ENCODE results near the gene AKIP1. TPM values are rescaled to one million over a fixed set of nuclear protein-coding genes. Genes with fewer than 3 reads are reported as not detected.

AKIP1 gene
- total and polyA plus RNA-seq, 2 donors (not counting 3 experiments of a cell fraction or from before 2014, with no cell fraction given), result 21.9 to 32.4 TPM

GRCh38 chr11:8941341-8942103 is 30.5 kb downstream of the AKIP1 start:
- DNase-seq (ENCODE audit: low read depth, low spot score), result peak; percentile 22
- TF ChIP-seq GATA2 (IDR thresholded peaks at IDR 0.05; ENCODE audit: insufficient read depth, insufficient read length, low read depth, low read length) (no peak), JUN (IDR thresholded peaks at IDR 0.05; ENCODE audit: borderline replicate concordance, insufficient read depth, insufficient read length, low read depth) (no peak), MYC (IDR thresholded peaks at IDR 0.05; ENCODE audit: low read depth, low read length) (no peak), FOS (IDR thresholded peaks at IDR 0.05; ENCODE audit: borderline replicate concordance, insufficient read depth, low read length) (no peak), EZH2 (IDR thresholded peaks at IDR 0.05; ENCODE audit: borderline replicate concordance, low read depth, low read length, severe bottlenecking) (no peak), MAX (IDR thresholded peaks at IDR 0.05; ENCODE audit: insufficient read depth, insufficient read length) (no peak), POLR2AphosphoS5 (IDR thresholded peaks at IDR 0.05; ENCODE audit: insufficient read depth, low read depth, low read length) (no peak), POLR2A (IDR thresholded peaks at IDR 0.05; ENCODE audit: low read depth, low read length) (no peak)
- TF ChIP-seq, protein P1, sequence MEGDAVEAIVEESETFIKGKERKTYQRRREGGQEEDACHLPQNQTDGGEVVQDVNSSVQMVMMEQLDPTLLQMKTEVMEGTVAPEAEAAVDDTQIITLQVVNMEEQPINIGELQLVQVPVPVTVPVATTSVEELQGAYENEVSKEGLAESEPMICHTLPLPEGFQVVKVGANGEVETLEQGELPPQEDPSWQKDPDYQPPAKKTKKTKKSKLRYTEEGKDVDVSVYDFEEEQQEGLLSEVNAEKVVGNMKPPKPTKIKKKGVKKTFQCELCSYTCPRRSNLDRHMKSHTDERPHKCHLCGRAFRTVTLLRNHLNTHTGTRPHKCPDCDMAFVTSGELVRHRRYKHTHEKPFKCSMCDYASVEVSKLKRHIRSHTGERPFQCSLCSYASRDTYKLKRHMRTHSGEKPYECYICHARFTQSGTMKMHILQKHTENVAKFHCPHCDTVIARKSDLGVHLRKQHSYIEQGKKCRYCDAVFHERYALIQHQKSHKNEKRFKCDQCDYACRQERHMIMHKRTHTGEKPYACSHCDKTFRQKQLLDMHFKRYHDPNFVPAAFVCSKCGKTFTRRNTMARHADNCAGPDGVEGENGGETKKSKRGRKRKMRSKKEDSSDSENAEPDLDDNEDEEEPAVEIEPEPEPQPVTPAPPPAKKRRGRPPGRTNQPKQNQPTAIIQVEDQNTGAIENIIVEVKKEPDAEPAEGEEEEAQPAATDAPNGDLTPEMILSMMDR (IDR thresholded peaks at IDR 0.05; ENCODE audit: extremely low read depth in 1 of 2, insufficient read depth in 1 of 2, low read depth in 1 of 2, low read length in 2 of 2), result no peak
- BruUV-seq (replicated peaks), result no TSS peak

More at GRCh38 chr11:8941341-8942103, 30.5 kb downstream of the AKIP1 start:
- H3K9ac ChIP-seq (replicated peaks; ENCODE audit: extremely low read depth, insufficient read depth, low read length), result no peak overlapping the region
- no peaks in the 10 kb centered on the region for H3K4me1 ChIP-seq (ENCODE audit: control insufficient read depth, extremely low read depth, insufficient read depth, low read length)
- ChIA-PET POLR2A (no interaction called here), CTCF (interaction anchor here (1.4 to 3.2 kb wide), 3 partner anchors 15 to 27 kb away, joined by 4 to 15 read pairs (median 6); no protein-coding TSS in a partner anchor)
- no peaks in the 10 kb centered on the region for H3K9me3 ChIP-seq (replicated peaks; ENCODE audit: control insufficient read depth, insufficient read depth, low read length)
- H3K36me3 ChIP-seq (ENCODE audit: control insufficient read depth in 2 of 2, extremely low read depth in 1 of 2, insufficient read depth in 2 of 2, low read length in 2 of 2), result no peaks in the 10 kb centered on the region
- no peaks in the 10 kb centered on the region for H4K20me1 ChIP-seq (replicated peaks; ENCODE audit: control insufficient read depth, extremely low read depth, insufficient read depth, low read length)
- intact Hi-C loops (cut with micrococcal nuclease), result no loop called here
- dilution Hi-C loops (cut with MboI; ENCODE audit: extremely low pct_ligation_motif_present, low sequenced_read_pairs), result no loop called here
- no peak overlapping the region for H3K27ac ChIP-seq (ENCODE audit: insufficient read depth, low read depth, low read length)
- peaks cover 0 to 4% of the 10 kb centered on the region in 2 experiments for H3K27me3 ChIP-seq (ENCODE audit: control insufficient read depth in 2 of 2, insufficient read depth in 2 of 2, low read length in 2 of 2)
- H3K4me3 ChIP-seq (replicated peaks in 1 of 3; ENCODE audit: insufficient read depth in 1 of 3, low read depth in 1 of 3, low read length in 3 of 3), result no peak overlapping the region
- FAIRE-seq, result no peak
- H2AFZ ChIP-seq (ENCODE audit: low read depth, low read length), result peak overlapping the region; percentile 56
- peak overlapping the region; percentile 28 for H3K4me2 ChIP-seq (ENCODE audit: insufficient read depth, low read length)
- H3K79me2 ChIP-seq (ENCODE audit: control insufficient read depth, insufficient read depth, low read length), result no peaks in the 10 kb centered on the region
- no peaks in the 10 kb centered on the region for H3K9me1 ChIP-seq (replicated peaks; ENCODE audit: control insufficient read depth, extremely low read depth, insufficient read depth, low read length)
